Hepatocyte (in vitro differentiated cells): Measurements from ENCODE around the gene RAET1G. TPM values are rescaled to one million over a fixed set of nuclear protein-coding genes. Genes with fewer than 3 reads are reported as not detected.

Experiments
- DNase-seq: peaks from one replicate; pipeline ENCODE4 v3.0.0-alpha.2; 2016; ENCODE audit warnings: low spot score
- H2AFZ ChIP-seq: fragments of 200-600 bp; sonication (generic); 2 replicates; pipeline ENCODE4 v1.6.0; 2016; ENCODE audit warnings: antibody characterized with exemption, mild to moderate bottlenecking
- H3K27ac ChIP-seq: fragments of 200-600 bp; sonication (generic); 2 replicates; pipeline ENCODE4 v1.5.1; 2016; ENCODE audit warnings: mild to moderate bottlenecking
- H3K27me3 ChIP-seq: fragments of 200-600 bp; sonication (generic); 2 replicates; pipeline ENCODE4 v1.6.1; 2016
- H3K36me3 ChIP-seq: fragments of 200-600 bp; sonication (generic); replicated peaks from 2 replicates; pipeline ENCODE4 v1.5.1; 2016; ENCODE audit warnings: low read depth; ENCODE audit not compliant: insufficient read depth
- H3K4me1 ChIP-seq: fragments of 200-600 bp; sonication (generic); 2 replicates; pipeline ENCODE4 v1.5.1; 2016; ENCODE audit warnings: mild to moderate bottlenecking, moderate library complexity; ENCODE audit not compliant: insufficient read depth
- H3K4me2 ChIP-seq: fragments of 200-600 bp; sonication (generic); 2 replicates; pipeline ENCODE4 v1.6.0; 2016
- H3K4me3 ChIP-seq: fragments of 200-600 bp; sonication (generic); 2 replicates; pipeline ENCODE4 v1.5.1; 2016; ENCODE audit warnings: mild to moderate bottlenecking
- H3K79me2 ChIP-seq: fragments of 200-600 bp; sonication (generic); 2 replicates; pipeline ENCODE4 v1.6.0; 2017; ENCODE audit warnings: mild to moderate bottlenecking
- H3K9me2 ChIP-seq: fragments of 200-600 bp; sonication (generic); replicated peaks from 2 replicates; pipeline ENCODE4 v1.6.0; 2017; ENCODE audit warnings: mild to moderate bottlenecking; ENCODE audit not compliant: insufficient read depth
- H3K9me3 ChIP-seq: fragments of 200-600 bp; sonication (generic); 2 replicates; pipeline ENCODE4 v1.5.1; 2016; ENCODE audit warnings: low read depth, mild to moderate bottlenecking
- H4K20me1 ChIP-seq: fragments of 200-600 bp; sonication (generic); 2 replicates; pipeline ENCODE4 v1.6.0; 2016; ENCODE audit warnings: mild to moderate bottlenecking; ENCODE audit not compliant: insufficient read depth, poor library complexity, severe bottlenecking
- EZH2 ChIP-seq: fragments of 200-600 bp; sonication (generic); IDR thresholded peaks from 2 replicates; pipeline ENCODE4 v1.6.1; 2016; ENCODE audit warnings: antibody characterized with exemption, mild to moderate bottlenecking, borderline replicate concordance
- EZH2phosphoT487 ChIP-seq: fragments of 200-600 bp; sonication (generic); IDR thresholded peaks from one replicate; pipeline ENCODE4 v1.6.1; 2018; ENCODE audit warnings: antibody characterized with exemption, mild to moderate bottlenecking, low read depth, moderate library complexity; ENCODE audit not compliant: unreplicated experiment, severe bottlenecking
- WGBS: methylation state at CpG from one replicate; pipeline ENCODE4 v1.1.6; 2016; ENCODE audit warnings: low lambda C conversion rate; ENCODE audit errors: missing lambda C conversion rate; 5-methylcytosine and 5-hydroxymethylcytosine counted together
- polyA plus RNA-seq: library from polyadenylated mRNA; unstranded; fragments of >200 nt; fragmentation: Nextera tagmentation; extraction: Ambion mirVana; gene quantifications from 2 replicates; pipeline ENCODE4 v1.2.1, GENCODE V29; 2016
- total RNA-seq: library from RNA; depleted of rRNA; stranded (reverse); fragments of >200 nt; gene quantifications from 2 replicates; pipeline ENCODE4 v1.2.3, GENCODE V29; 2014
- TF ChIP-seq, protein P1 (sequence below): fragments of 200-600 bp; sonication (generic); IDR thresholded peaks from 2 replicates; pipeline ENCODE4 v1.5.1; 2016; ENCODE audit warnings: antibody characterized with exemption, mild to moderate bottlenecking; ENCODE audit not compliant: poor library complexity

The RAET1G gene
- total and polyA plus RNA-seq, 2 experiments from 2014 or later: 0.31 to 1.5 TPM

DNA sequence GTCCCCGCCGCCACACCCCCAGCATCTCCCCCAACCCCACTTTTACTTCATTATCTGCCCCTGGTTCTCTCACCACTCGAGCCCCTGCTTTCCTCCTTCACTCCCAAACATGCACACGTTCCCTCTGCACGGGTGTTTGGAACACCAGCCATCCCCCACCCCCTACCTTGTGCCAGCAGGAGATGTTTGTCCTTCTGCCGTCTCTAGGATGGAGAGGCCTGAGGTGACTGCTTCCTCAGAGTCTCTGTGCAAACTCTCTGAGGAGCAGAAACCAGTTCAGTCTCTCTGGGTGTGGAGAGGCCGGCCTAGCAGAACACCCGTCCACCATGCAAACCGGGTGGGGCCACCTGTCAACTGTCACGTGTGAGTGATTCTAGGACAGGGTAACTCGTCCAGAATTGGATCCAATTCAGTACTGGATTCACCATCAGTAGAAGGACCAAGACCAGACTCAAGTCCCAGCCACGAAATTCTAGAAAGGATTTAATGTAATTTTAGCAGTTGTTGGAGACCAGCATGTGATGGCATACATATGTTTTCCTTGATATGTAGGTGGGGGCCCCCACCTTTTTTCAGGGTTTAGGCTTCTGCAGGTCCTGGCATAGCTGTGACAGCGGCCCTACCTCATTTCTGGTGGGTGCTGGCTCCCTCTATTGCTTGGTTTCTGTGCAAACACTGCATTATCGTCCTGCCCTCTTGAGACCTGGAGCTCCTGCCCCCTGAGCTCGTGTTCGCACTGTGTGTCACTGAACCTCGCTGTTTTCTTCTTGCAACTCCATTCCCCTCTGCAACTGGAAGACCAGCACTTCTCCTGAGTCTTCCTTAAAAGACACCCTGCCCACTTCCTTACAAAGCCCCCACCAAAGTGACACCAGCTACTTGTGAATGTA, 24.8 kb downstream of the RAET1G start, which contains the start of gene RAET1E:
TSS of gene RAET1E (minus strand) at position 259 of the 890 bp plus-strand sequence. CDS start 7,212 bp downstream, outside the sequence.
- no peak within 1 kb of the TSS for H2AFZ ChIP-seq
- no peak within 1 kb of the TSS for H3K4me2 ChIP-seq
- peaks cover 7% of the 10 kb centered on the region for H3K4me1 ChIP-seq
- no peaks in the 10 kb centered on the region for H3K36me3 ChIP-seq
- TF ChIP-seq, protein P1, sequence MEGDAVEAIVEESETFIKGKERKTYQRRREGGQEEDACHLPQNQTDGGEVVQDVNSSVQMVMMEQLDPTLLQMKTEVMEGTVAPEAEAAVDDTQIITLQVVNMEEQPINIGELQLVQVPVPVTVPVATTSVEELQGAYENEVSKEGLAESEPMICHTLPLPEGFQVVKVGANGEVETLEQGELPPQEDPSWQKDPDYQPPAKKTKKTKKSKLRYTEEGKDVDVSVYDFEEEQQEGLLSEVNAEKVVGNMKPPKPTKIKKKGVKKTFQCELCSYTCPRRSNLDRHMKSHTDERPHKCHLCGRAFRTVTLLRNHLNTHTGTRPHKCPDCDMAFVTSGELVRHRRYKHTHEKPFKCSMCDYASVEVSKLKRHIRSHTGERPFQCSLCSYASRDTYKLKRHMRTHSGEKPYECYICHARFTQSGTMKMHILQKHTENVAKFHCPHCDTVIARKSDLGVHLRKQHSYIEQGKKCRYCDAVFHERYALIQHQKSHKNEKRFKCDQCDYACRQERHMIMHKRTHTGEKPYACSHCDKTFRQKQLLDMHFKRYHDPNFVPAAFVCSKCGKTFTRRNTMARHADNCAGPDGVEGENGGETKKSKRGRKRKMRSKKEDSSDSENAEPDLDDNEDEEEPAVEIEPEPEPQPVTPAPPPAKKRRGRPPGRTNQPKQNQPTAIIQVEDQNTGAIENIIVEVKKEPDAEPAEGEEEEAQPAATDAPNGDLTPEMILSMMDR: peak; percentile 3
- TF ChIP-seq EZH2phosphoT487: no peak
- H3K4me3 ChIP-seq: no peak within 1 kb of the TSS
- no peak within 1 kb of the TSS for H3K27ac ChIP-seq
- H3K9me3 ChIP-seq: no peaks in the 10 kb centered on the region
- no peak for DNase-seq
- H4K20me1 ChIP-seq: no peaks in the 10 kb centered on the region
- H3K79me2 ChIP-seq: no peaks in the 10 kb centered on the region
- H3K27me3 ChIP-seq: no peaks in the 10 kb centered on the region
- 77% methylated on average over 17 of the region's 17 CpGs for WGBS
- no peaks in the 10 kb centered on the region for H3K9me2 ChIP-seq

GRCh38 chr6:149897015-149897697, 25.8 kb downstream of the RAET1G start:
- TF ChIP-seq EZH2: no peak
- TF ChIP-seq, protein P1: no peak
- no peak for TF ChIP-seq EZH2phosphoT487
- no peaks in the 10 kb centered on the region for H3K36me3 ChIP-seq
- no peaks in the 10 kb centered on the region for H3K9me2 ChIP-seq
- no peaks in the 10 kb centered on the region for H4K20me1 ChIP-seq
- no peak for DNase-seq
- no peaks in the 10 kb centered on the region for H3K9me3 ChIP-seq
- no peaks in the 10 kb centered on the region for H3K79me2 ChIP-seq
- peaks cover 7% of the 10 kb centered on the region for H3K4me1 ChIP-seq
- no peak overlapping the region for H3K4me3 ChIP-seq
- no peak overlapping the region for H3K4me2 ChIP-seq
- no peaks in the 10 kb centered on the region for H3K27me3 ChIP-seq
- 80% methylated on average over 13 of the region's 13 CpGs for WGBS
- H2AFZ ChIP-seq: no peak overlapping the region
- no peak overlapping the region for H3K27ac ChIP-seq

- H3K27me3 ChIP-seq: no peaks in the 10 kb centered on the region
- DNase-seq: no peak
- no peak overlapping the region for H3K4me3 ChIP-seq
- H3K27ac ChIP-seq: no peak overlapping the region
- no peaks in the 10 kb centered on the region for H3K79me2 ChIP-seq
- H3K4me2 ChIP-seq: no peak overlapping the region
- TF ChIP-seq, protein P1: no peak
- TF ChIP-seq EZH2phosphoT487: no peak
- H3K9me2 ChIP-seq: no peaks in the 10 kb centered on the region
- no peak overlapping the region for H2AFZ ChIP-seq
- H3K4me1 ChIP-seq: peaks cover 7% of the 10 kb centered on the region
- no peaks in the 10 kb centered on the region for H4K20me1 ChIP-seq
- WGBS: 90% methylated on average over 3 of the region's 3 CpGs
- no peaks in the 10 kb centered on the region for H3K36me3 ChIP-seq
- H3K9me3 ChIP-seq: no peaks in the 10 kb centered on the region
These were observed 26.4 kb downstream of the RAET1G start for GRCh38 chr6:149896491-149896890.
